ENCODE measurements around the gene BGLAP. TPM values are rescaled to one million over a fixed set of nuclear protein-coding genes. Genes with fewer than 3 reads are reported as not detected.

BGLAP gene
- total RNA-seq, 4 donors from 2014 or later, result 0.36 to 3.4 (median 0.69) TPM; not detected in 1

DNA sequence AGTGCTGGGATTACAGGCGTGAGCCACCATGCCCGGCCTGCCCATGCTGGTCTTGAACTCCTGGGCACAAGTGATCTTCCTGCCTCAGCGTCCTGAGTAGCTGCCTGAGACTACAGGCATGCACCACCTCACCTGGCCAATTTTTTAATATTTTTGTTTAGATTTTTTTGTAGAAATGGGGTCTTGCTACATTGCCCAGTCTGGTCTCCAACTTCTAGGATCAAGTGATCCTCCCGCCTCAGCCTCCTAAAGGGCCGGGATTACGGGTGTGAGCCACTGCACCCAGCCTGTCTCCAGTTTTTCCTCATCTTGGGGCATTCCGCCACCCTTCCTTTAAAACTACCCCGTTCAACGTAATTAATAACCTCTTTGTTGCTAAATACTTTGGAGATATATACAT lies 21.8 kb upstream of the BGLAP start:
- intact Hi-C loops (cut with DNase I; ENCODE audit: low total_unique reads), result loop anchor here (5.0 kb wide), 2 partner anchors 73 to 128 kb away; no protein-coding TSS in a partner anchor
- DNase-seq (ENCODE audit: low spot score in 2 of 2), result no peak
- no peak overlapping the region for H3K4me3 ChIP-seq (ENCODE audit: low read depth, poor library complexity, severe bottlenecking)
- WGBS, 2 donors, result 92 to 95% methylated on average over 9 of the region's 9 CpGs
- TF ChIP-seq, protein P1, sequence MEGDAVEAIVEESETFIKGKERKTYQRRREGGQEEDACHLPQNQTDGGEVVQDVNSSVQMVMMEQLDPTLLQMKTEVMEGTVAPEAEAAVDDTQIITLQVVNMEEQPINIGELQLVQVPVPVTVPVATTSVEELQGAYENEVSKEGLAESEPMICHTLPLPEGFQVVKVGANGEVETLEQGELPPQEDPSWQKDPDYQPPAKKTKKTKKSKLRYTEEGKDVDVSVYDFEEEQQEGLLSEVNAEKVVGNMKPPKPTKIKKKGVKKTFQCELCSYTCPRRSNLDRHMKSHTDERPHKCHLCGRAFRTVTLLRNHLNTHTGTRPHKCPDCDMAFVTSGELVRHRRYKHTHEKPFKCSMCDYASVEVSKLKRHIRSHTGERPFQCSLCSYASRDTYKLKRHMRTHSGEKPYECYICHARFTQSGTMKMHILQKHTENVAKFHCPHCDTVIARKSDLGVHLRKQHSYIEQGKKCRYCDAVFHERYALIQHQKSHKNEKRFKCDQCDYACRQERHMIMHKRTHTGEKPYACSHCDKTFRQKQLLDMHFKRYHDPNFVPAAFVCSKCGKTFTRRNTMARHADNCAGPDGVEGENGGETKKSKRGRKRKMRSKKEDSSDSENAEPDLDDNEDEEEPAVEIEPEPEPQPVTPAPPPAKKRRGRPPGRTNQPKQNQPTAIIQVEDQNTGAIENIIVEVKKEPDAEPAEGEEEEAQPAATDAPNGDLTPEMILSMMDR (IDR thresholded peaks at IDR 0.05), result no peak
- no peak for TF ChIP-seq POLR2A (IDR thresholded peaks at IDR 0.05)

DNA sequence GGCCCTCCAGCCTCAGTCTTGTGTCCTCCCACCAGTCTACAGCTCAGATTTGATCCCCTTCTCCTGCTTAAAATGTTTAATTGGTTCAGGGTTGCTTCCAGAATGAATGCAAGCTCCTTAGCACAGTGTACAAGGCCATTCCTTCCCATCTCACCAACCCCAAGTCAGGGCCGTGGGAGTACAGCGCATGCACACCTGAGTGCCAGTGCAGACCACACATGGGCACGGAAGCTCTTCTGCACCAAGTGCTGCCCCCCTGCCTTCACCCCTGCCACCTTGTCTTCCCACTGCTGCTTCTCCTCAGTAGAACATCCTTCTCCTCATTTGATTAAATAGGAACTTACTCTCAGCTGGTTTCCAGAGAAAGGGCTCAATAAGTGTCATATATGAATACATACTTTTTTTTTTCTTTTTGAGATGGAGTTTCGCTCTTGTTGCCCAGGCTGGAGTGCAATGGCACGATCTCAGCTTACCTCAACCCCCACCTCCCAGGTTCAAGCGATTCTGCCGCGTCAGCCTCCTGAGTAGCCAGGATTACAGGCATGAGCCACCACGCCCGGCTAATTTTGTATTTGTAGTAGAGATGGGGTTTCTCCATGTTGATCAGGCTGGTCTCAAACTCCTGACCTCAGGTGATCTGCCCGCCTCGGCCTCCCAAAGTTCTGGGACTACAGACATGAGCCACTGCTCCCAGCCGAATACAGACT lies 19.8 kb upstream of the BGLAP start:
- WGBS, 2 donors, result 89 to 91% methylated on average over 13 of the region's 13 CpGs
- DNase-seq (ENCODE audit: low spot score in 2 of 2), result no peak
- intact Hi-C loops (cut with DNase I; ENCODE audit: low total_unique reads), result loop anchor here (5.0 kb wide), 2 partner anchors 75 to 130 kb away; no protein-coding TSS in a partner anchor
- H3K4me3 ChIP-seq (ENCODE audit: low read depth, poor library complexity, severe bottlenecking), result no peak overlapping the region
- no peak for TF ChIP-seq POLR2A (IDR thresholded peaks at IDR 0.05)

DNA sequence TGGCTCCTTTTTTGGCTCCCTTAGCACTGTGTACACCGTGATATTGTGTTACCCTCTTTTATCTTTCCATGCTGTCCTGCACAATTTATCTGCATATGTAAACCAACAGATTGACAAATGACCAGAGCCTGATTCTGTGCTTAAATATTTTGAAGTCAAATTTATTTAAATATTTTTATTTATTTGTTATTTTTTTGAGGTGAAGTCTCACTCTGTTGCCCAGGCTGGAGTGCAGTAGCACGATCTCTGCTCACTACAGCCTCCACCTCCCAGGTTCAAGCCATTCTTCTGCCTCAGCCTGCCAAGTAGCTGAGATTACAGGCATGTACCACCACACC lies 16.3 kb upstream of the BGLAP start:
- WGBS, 2 donors, result 4 to 13% methylated on average over 2 of the region's 2 CpGs
- no peak overlapping the region for H3K4me3 ChIP-seq (ENCODE audit: low read depth, poor library complexity, severe bottlenecking)
- DNase-seq (ENCODE audit: low spot score in 2 of 2), result no peak
- TF ChIP-seq POLR2A (IDR thresholded peaks at IDR 0.05), result no peak
- TF ChIP-seq, protein P1 (IDR thresholded peaks at IDR 0.05), result no peak
- intact Hi-C loops (cut with DNase I; ENCODE audit: low total_unique reads), result no loop called here

DNA sequence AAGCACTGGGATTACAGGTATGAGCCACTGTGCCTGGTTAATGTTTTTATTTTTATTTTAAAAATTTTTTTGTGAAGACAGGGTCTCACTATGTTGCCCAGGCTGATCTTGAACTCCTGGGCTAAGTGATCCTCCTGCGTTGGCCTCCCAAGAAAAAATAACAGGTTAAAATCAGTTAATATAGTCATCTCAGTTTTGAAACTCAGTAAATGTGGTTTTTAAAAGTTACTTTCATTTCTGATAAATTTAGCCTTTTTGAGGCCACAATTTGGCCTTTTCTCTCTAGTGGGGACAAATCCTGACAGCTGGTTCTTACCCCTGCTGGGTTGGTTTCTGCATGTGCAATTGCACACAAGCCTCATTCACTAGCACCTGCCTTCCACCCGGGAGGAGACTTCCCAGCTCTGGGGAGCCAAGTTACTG lies 15.9 kb upstream of the BGLAP start:
- WGBS, 2 donors, result 77 to 88% methylated on average over 2 of the region's 2 CpGs
- DNase-seq (ENCODE audit: low spot score in 2 of 2), result no peak
- intact Hi-C loops (cut with DNase I; ENCODE audit: low total_unique reads), result no loop called here
- TF ChIP-seq, protein P1 (IDR thresholded peaks at IDR 0.05), result no peak
- no peak for TF ChIP-seq POLR2A (IDR thresholded peaks at IDR 0.05)
- no peak overlapping the region for H3K4me3 ChIP-seq (ENCODE audit: low read depth, poor library complexity, severe bottlenecking)

DNA sequence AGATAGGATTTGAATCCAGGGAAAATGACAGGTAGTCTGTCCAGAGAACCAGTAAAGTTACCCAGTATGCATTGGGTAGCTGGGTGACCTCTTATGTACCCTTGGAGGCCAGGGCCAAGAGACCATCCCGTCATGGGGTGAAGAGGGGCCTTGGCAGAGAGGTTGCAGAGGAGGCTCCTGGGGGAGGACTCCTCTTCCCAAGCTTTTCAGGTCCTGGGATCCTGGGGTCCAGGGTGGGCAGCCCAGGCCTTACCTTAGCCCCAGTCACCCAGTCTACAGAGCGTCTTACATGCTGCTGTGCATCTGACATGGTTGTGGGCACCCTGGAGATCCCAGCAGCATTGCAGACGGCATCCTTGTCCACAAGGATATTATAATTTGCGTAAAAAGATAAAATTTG lies 15.2 kb upstream of the BGLAP start:
- TF ChIP-seq POLR2A (IDR thresholded peaks at IDR 0.05), result no peak
- TF ChIP-seq, protein P1 (IDR thresholded peaks at IDR 0.05), result no peak
- WGBS, 2 donors, result 87 to 93% methylated on average over 4 of the region's 4 CpGs
- intact Hi-C loops (cut with DNase I; ENCODE audit: low total_unique reads), result no loop called here
- DNase-seq (ENCODE audit: low spot score in 2 of 2), result no peak
- no peak overlapping the region for H3K4me3 ChIP-seq (ENCODE audit: low read depth, poor library complexity, severe bottlenecking)

DNA sequence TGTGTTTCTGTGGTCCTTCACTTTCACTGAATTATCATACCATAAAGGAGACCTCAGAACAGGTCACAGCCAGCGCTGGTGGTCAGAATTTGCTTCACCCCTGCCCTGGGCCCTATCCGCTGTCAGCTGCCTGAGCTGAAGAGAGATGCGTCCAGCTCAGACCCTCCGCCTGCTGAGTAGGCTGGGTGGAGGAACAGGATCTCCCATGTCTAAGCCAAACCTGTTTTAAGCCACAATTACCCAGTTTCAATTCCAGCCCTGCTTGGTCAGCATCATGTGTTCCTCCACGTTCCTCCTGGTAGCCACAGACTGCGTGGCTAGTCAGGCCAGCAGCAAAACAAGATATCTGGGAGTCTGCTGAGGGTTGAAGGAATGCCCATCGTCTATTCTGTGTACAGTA lies 13.5 kb upstream of the BGLAP start:
- 68 to 75% methylated on average over 7 of the region's 7 CpGs for WGBS, 2 donors
- intact Hi-C loops (cut with DNase I; ENCODE audit: low total_unique reads), result no loop called here
- DNase-seq (ENCODE audit: low spot score in 2 of 2), result no peak
- H3K4me3 ChIP-seq (ENCODE audit: low read depth, poor library complexity, severe bottlenecking), result no peak overlapping the region
- TF ChIP-seq, protein P1 (IDR thresholded peaks at IDR 0.05), result no peak
- no peak for TF ChIP-seq POLR2A (IDR thresholded peaks at IDR 0.05)
